OCI-LY7 (cell line): ENCODE results near the gene LGALS3. TPM values are rescaled to one million over a fixed set of nuclear protein-coding genes. Genes with fewer than 3 reads are reported as not detected.

Source experiments
- BruUV-seq: library from RNA; stranded (reverse); fragments of 400-500 nt; replicated peaks from 2 replicates; lab custom pipeline; 2021; lab: Mats Ljungman, UMichigan
- CTCF ChIA-PET: fragments of 300-600 bp; sonication (Branson Sonifier 250); formaldehyde crosslinking; loops from one replicate; lab custom pipeline; 2022; ENCODE audit warnings: antibody characterized with exemption; ENCODE audit not compliant: unreplicated experiment; lab: Charles Lee
- POLR2A ChIA-PET: fragments of 300-600 bp; sonication (Branson Sonifier 250); formaldehyde crosslinking; loops from one replicate; lab custom pipeline; 2022; ENCODE audit warnings: antibody characterized with exemption; lab: Charles Lee
- DNase-seq: peaks from one replicate; pipeline ENCODE4 v3.0.0-alpha.2; 2015; ENCODE audit warnings: low spot score
- H2AFZ ChIP-seq: fragments of 200-600 bp; sonication (generic), shearing (Covaris generic); 2 replicates; pipeline ENCODE4 v1.6.1; 2014; ENCODE audit warnings: mild to moderate bottlenecking, antibody characterized with exemption, low read length, moderate library complexity
- H3K27ac ChIP-seq: fragments of 200-600 bp; sonication (generic); 2 replicates; pipeline ENCODE4 v1.5.1; 2014; ENCODE audit warnings: mixed run types, low read depth, mild to moderate bottlenecking, moderate library complexity, low read length, inconsistent platforms; ENCODE audit not compliant: poor library complexity, severe bottlenecking
- H3K36me3 ChIP-seq: fragments of 200-600 bp; sonication (generic); 2 replicates; pipeline ENCODE4 v1.6.1; 2014; ENCODE audit warnings: mild to moderate bottlenecking, antibody characterized with exemption, low read length, moderate library complexity, mixed read lengths; ENCODE audit not compliant: insufficient read depth
- H3K4me1 ChIP-seq: fragments of 200-600 bp; sonication (generic); 2 replicates; pipeline ENCODE4 v1.5.1; 2014; ENCODE audit warnings: mild to moderate bottlenecking, low read length; ENCODE audit not compliant: insufficient read depth, poor library complexity, severe bottlenecking
- H3K4me2 ChIP-seq: fragments of 200-600 bp; sonication (generic); 2 replicates; pipeline ENCODE4 v1.6.1; 2014; ENCODE audit warnings: mild to moderate bottlenecking, low read length
- H3K4me3 ChIP-seq: fragments of 200-600 bp; sonication (generic); 2 replicates; pipeline ENCODE4 v1.5.1; 2014; ENCODE audit warnings: mild to moderate bottlenecking, low read depth, low read length; ENCODE audit not compliant: poor library complexity, severe bottlenecking
- H3K79me2 ChIP-seq: fragments of 200-600 bp; sonication (generic); 2 replicates; pipeline ENCODE4 v1.6.1; 2016; ENCODE audit warnings: low read depth, mild to moderate bottlenecking, low read length, moderate library complexity, mixed read lengths; ENCODE audit not compliant: insufficient read depth
- H3K9me2 ChIP-seq: fragments of 200-600 bp; sonication (generic); 2 replicates; pipeline ENCODE4 v1.6.1; 2016; ENCODE audit warnings: mild to moderate bottlenecking, low read length, mixed read lengths; ENCODE audit not compliant: insufficient read depth
- H3K9me3 ChIP-seq: fragments of 200-600 bp; sonication (generic); 2 replicates; pipeline ENCODE4 v1.6.1; 2014; ENCODE audit warnings: mild to moderate bottlenecking, mixed run types, low read length, mixed read lengths
- H4K20me1 ChIP-seq: fragments of 200-600 bp; sonication (generic); 2 replicates; pipeline ENCODE4 v1.6.1; 2014; ENCODE audit warnings: mild to moderate bottlenecking, antibody characterized with exemption, low read length, moderate library complexity, mixed read lengths; ENCODE audit not compliant: insufficient read depth
- CTCF ChIP-seq: fragments of 200-600 bp; sonication (generic); conservative IDR thresholded peaks from 2 replicates; pipeline ENCODE4 v1.5.1; 2014; ENCODE audit warnings: mild to moderate bottlenecking, antibody characterized with exemption, low read length, moderate library complexity, mixed read lengths
- EZH2phosphoT487 ChIP-seq: fragments of 200-600 bp; sonication (generic); IDR thresholded peaks from 2 replicates; pipeline ENCODE4 v1.6.1; 2018; ENCODE audit warnings: low read depth, borderline replicate concordance, mild to moderate bottlenecking, mixed run types, antibody characterized with exemption, low read length, moderate library complexity, mixed read lengths
- intact Hi-C: fragments of 100-400 bp; cut with micrococcal nuclease; formaldehyde crosslinking; loops from one replicate; pipeline ENCODE4 v1.10.0; 2022; ENCODE audit not compliant: unreplicated experiment
- total RNA-seq, 2 experiments: library from RNA; depleted of rRNA in 1 of 2; stranded (reverse); fragments of >200 nt in 1 of 2; shearing (Covaris generic) in 1 of 2; gene quantifications; 2 replicates each; pipeline ENCODE4 v1.2.3, GENCODE V29; 2014 to 2022

LGALS3 gene
- total RNA-seq, 2 experiments from 2014 or later = not detected

GRCh38 chr14:55191203-55192053 lies 62.4 kb downstream of the LGALS3 start, which contains the start of gene DLGAP5:
Gene DLGAP5 (minus strand): TSS chr14:55191585. CDS start chr14:55189179, 2,406 bp downstream.
- no TSS peak for BruUV-seq
- Histone ChIP-seq H3K4me3 (peak within 1 kb of the TSS; percentile 75), H2AFZ (peak within 1 kb of the TSS; percentile 87), H3K4me2 (peak within 1 kb of the TSS; percentile 77), H3K27ac (peak within 1 kb of the TSS; percentile 69), H3K36me3 (peaks cover 33% of the 10 kb centered on the region), H3K79me2 (peaks cover 38% of the 10 kb centered on the region), H3K9me2 (no peaks in the 10 kb centered on the region), H3K9me3 (peaks cover 8% of the 10 kb centered on the region; the same call in 1 of the 2 replicates), H4K20me1 (peaks cover 11% of the 10 kb centered on the region), H3K4me1 (peaks cover 24% of the 10 kb centered on the region)
- ChIA-PET CTCF (interaction anchor here (1.0 kb wide), 1 partner anchor 10 kb away, joined by 3 read pairs; no protein-coding TSS in a partner anchor), POLR2A (interaction anchor here (0.6 to 2.0 kb wide), 16 partner anchors 9 to 309 kb away, joined by 3 to 6 read pairs (median 3); partner anchors contain the start of genes FBXO34 and MAPK1IP1L)
- TF ChIP-seq EZH2phosphoT487 = no peak
- DNase-seq = peak; percentile 98
- intact Hi-C loops = loop anchor here (5.0 kb wide), 2 partner anchors 81 to 89 kb away; partner anchors contain the start of gene FBXO34

- Histone ChIP-seq H3K79me2 (peaks cover 38% of the 10 kb centered on the region), H3K4me3 (peak overlapping the region; percentile 75), H4K20me1 (peaks cover 11% of the 10 kb centered on the region), H3K9me2 (no peaks in the 10 kb centered on the region), H3K9me3 (peaks cover 8% of the 10 kb centered on the region; the same call in 1 of the 2 replicates), H2AFZ (peak overlapping the region; percentile 87), H3K36me3 (peaks cover 26% of the 10 kb centered on the region), H3K4me2 (peak overlapping the region; percentile 60), H3K4me1 (peaks cover 24% of the 10 kb centered on the region), H3K27ac (peak overlapping the region; percentile 19)
- intact Hi-C loops = loop anchor here (5.0 kb wide), 2 partner anchors 80 to 90 kb away; partner anchors contain the start of gene FBXO34
- CTCF ChIA-PET = interaction anchor here (1.0 kb wide), 1 partner anchor 9 kb away, joined by 3 read pairs; no protein-coding TSS in a partner anchor
- POLR2A ChIA-PET = interaction anchor here (0.6 to 2.0 kb wide), 10 partner anchors 11 to 292 kb away, joined by 3 to 6 read pairs (median 4); partner anchors contain the start of gene FBXO34
- DNase-seq = peak; percentile 14
- TF ChIP-seq CTCF (no peak), EZH2phosphoT487 (no peak)
- TSS peak; percentile 92 for BruUV-seq
These were observed 63.1 kb downstream of the LGALS3 start for GRCh38 chr14:55192054-55192621.
